GM21447 (cell line): ENCODE data around the gene SLC16A12.
"Not testable (repeated sequence)": the region's sequence is repeated elsewhere in the genome, so short reads cannot be mapped to it uniquely, and the experiment has no call there.

Experiments
- ATAC-seq: cut with Tn5 transposase; IDR thresholded peaks from one replicate; pipeline ENCODE4 v1.9.1; 2021; ENCODE audit not compliant: unreplicated experiment

The SLC16A12 gene

GRCh38 chr10:89393898-89394297 is 141.5 kb downstream of the SLC16A12 start:
- ATAC-seq, result no peak

GRCh38 chr10:89392974-89393373 is 142.4 kb downstream of the SLC16A12 start:
- peak; percentile 47 for ATAC-seq

GRCh38 chr10:89391907-89392756 is 143.3 kb downstream of the SLC16A12 start, which contains the start of gene IFIT1:
Gene IFIT1 (plus strand): TSS chr10:89392623. CDS start chr10:89392713, 90 bp downstream.
- peak; percentile 83 for ATAC-seq

- ATAC-seq, result not testable (repeated sequence)
Measured at GRCh38 chr10:89391226-89391576, 144.2 kb downstream of the SLC16A12 start.

GRCh38 chr10:89390476-89391225 is 144.7 kb downstream of the SLC16A12 start:
- ATAC-seq, result no peak

GRCh38 chr10:89389254-89389653 is 146.1 kb downstream of the SLC16A12 start:
- ATAC-seq, result no peak

- no peak for ATAC-seq
Measured at GRCh38 chr10:89388806-89389205, 146.6 kb downstream of the SLC16A12 start.

- no peak for ATAC-seq
Measured at GRCh38 chr10:89384474-89385340, 150.7 kb downstream of the SLC16A12 start.

- ATAC-seq, result no peak
Measured at GRCh38 chr10:89382757-89383156, 152.6 kb downstream of the SLC16A12 start.
